Measurements from ENCODE around the gene SYT6. TPM values are rescaled to one million over a fixed set of nuclear protein-coding genes. Genes with fewer than 3 reads are reported as not detected.

The SYT6 gene
- total RNA-seq, 4 donors from 2014 or later = 0.14 to 0.64 TPM; not detected in 2

GRCh38 chr1:114137497-114137896, 16.2 kb downstream of the SYT6 start:
- in situ Hi-C loops (cut with MboI; ENCODE audit: low pct_ligation_motif_present in 1 of 4, low pct_unique_long_range_greater_than_20kb in 1 of 4, low sequenced_read_pairs in 3 of 4) = no loop called here
- WGBS, 2 donors (ENCODE audit: low coverage in 1 of 2) = 87 to 94% methylated on average over 4 to 11 of the region's 15 CpGs
- Histone ChIP-seq H3K9me3 (no peaks in the 10 kb centered on the region), H3K27me3 (peaks cover 5% of the 10 kb centered on the region), H3K27ac (no peak overlapping the region), H3K36me3 (no peaks in the 10 kb centered on the region), H3K4me3 (no peak overlapping the region), H3K4me1 (no peaks in the 10 kb centered on the region)
- no peak for DNase-seq
- intact Hi-C loops (cut with DNase I; ENCODE audit: low total_unique reads) = no loop called here
- TF ChIP-seq CTCF (IDR thresholded peaks at IDR 0.05) = no peak
- TF ChIP-seq EP300 (IDR thresholded peaks at IDR 0.05; ENCODE audit: low read depth) = no peak
- no peak for TF ChIP-seq POLR2AphosphoS5 (IDR thresholded peaks at IDR 0.05)
- TF ChIP-seq POLR2A (IDR thresholded peaks at IDR 0.05) = no peak

GRCh38 chr1:114135786-114136185, 17.9 kb downstream of the SYT6 start:
- 77% methylated on average over 7 of the region's 7 CpGs; no CpG with 5 or more reads in 1 of the 2 donors for WGBS, 2 donors (ENCODE audit: low coverage in 1 of 2)
- no peak for TF ChIP-seq POLR2AphosphoS5 (IDR thresholded peaks at IDR 0.05)
- no peak for TF ChIP-seq CTCF (IDR thresholded peaks at IDR 0.05)
- no peak for TF ChIP-seq POLR2A (IDR thresholded peaks at IDR 0.05)
- no peak for TF ChIP-seq EP300 (IDR thresholded peaks at IDR 0.05; ENCODE audit: low read depth)
- intact Hi-C loops (cut with DNase I; ENCODE audit: low total_unique reads) = no loop called here
- Histone ChIP-seq H3K27ac (no peak overlapping the region), H3K4me3 (no peak overlapping the region), H3K36me3 (no peaks in the 10 kb centered on the region), H3K9me3 (no peaks in the 10 kb centered on the region), H3K4me1 (no peaks in the 10 kb centered on the region), H3K27me3 (peaks cover 5% of the 10 kb centered on the region)
- DNase-seq = no peak
- in situ Hi-C loops (cut with MboI; ENCODE audit: low pct_ligation_motif_present in 1 of 4, low pct_unique_long_range_greater_than_20kb in 1 of 4, low sequenced_read_pairs in 3 of 4) = no loop called here

GRCh38 chr1:114134518-114134917, 19.2 kb downstream of the SYT6 start:
- WGBS, 2 donors (ENCODE audit: low coverage in 1 of 2) = 33 to 46% methylated on average over 1 to 4 of the region's 4 CpGs
- no peaks in the 10 kb centered on the region for H3K4me1 ChIP-seq
- peaks cover 5% of the 10 kb centered on the region for H3K27me3 ChIP-seq

GRCh38 chr1:114133129-114133528, 20.5 kb downstream of the SYT6 start:
- no peak overlapping the region for H3K4me3 ChIP-seq
- intact Hi-C loops (cut with DNase I; ENCODE audit: low total_unique reads) = no loop called here
- no peaks in the 10 kb centered on the region for H3K36me3 ChIP-seq
- no peaks in the 10 kb centered on the region for H3K4me1 ChIP-seq
- in situ Hi-C loops (cut with MboI; ENCODE audit: low pct_ligation_motif_present in 1 of 4, low pct_unique_long_range_greater_than_20kb in 1 of 4, low sequenced_read_pairs in 3 of 4) = no loop called here
- no peak overlapping the region for H3K27ac ChIP-seq
- WGBS, 2 donors (ENCODE audit: low coverage in 1 of 2) = 80 to 94% methylated on average over 2 to 7 of the region's 7 CpGs
- no peak for DNase-seq
- TF ChIP-seq POLR2AphosphoS5 (IDR thresholded peaks at IDR 0.05) (no peak), EP300 (IDR thresholded peaks at IDR 0.05; ENCODE audit: low read depth) (no peak), POLR2A (IDR thresholded peaks at IDR 0.05) (no peak), CTCF (IDR thresholded peaks at IDR 0.05) (no peak)
- H3K27me3 ChIP-seq = peaks cover 5% of the 10 kb centered on the region
- no peaks in the 10 kb centered on the region for H3K9me3 ChIP-seq

More at GRCh38 chr1:114134518-114134917, 19.2 kb downstream of the SYT6 start:
- intact Hi-C loops (cut with DNase I; ENCODE audit: low total_unique reads) (no loop called here), in situ Hi-C loops (cut with MboI; ENCODE audit: low pct_ligation_motif_present in 1 of 4, low pct_unique_long_range_greater_than_20kb in 1 of 4, low sequenced_read_pairs in 3 of 4) (no loop called here)
- TF ChIP-seq POLR2AphosphoS5 (IDR thresholded peaks at IDR 0.05) (no peak), EP300 (IDR thresholded peaks at IDR 0.05; ENCODE audit: low read depth) (no peak), POLR2A (IDR thresholded peaks at IDR 0.05) (no peak), CTCF (IDR thresholded peaks at IDR 0.05) (no peak)
- no peak for DNase-seq
- Histone ChIP-seq H3K36me3 (no peaks in the 10 kb centered on the region), H3K4me3 (no peak overlapping the region), H3K9me3 (no peaks in the 10 kb centered on the region), H3K27ac (no peak overlapping the region)
